Hepatocyte (in vitro differentiated cells): ENCODE measurements around the gene DYDC1.

ENCODE experiments used
- EZH2 ChIP-seq: fragments of 200-600 bp; sonication (generic); IDR thresholded peaks from 2 replicates; pipeline ENCODE4 v1.6.1; 2016; ENCODE audit warnings: antibody characterized with exemption, mild to moderate bottlenecking, borderline replicate concordance
- EZH2phosphoT487 ChIP-seq: fragments of 200-600 bp; sonication (generic); IDR thresholded peaks from one replicate; pipeline ENCODE4 v1.6.1; 2018; ENCODE audit warnings: antibody characterized with exemption, mild to moderate bottlenecking, low read depth, moderate library complexity; ENCODE audit not compliant: unreplicated experiment, severe bottlenecking
- TF ChIP-seq, protein P1 (sequence below): fragments of 200-600 bp; sonication (generic); IDR thresholded peaks from 2 replicates; pipeline ENCODE4 v1.5.1; 2016; ENCODE audit warnings: antibody characterized with exemption, mild to moderate bottlenecking; ENCODE audit not compliant: poor library complexity

DNA sequence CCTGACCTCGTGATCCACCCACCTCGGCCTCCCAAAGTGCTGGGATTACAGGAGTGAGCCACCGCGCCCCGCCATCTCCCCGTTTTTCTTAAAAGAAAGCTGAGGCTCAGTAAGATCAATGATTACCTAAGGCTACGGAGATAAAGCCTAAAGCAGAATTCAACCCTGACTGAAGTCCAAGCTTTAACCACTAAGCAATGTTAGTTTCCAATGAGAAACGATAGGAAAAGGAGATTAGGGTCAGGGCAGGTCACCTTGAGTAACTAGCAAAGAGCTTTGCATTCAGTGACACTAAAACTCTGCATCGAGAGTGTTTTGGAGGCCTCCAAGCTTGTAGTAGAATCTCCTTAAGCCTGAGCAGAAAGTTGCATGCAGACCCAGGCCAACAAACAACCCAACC is 34.2 kb upstream of the DYDC1 start:
- TF ChIP-seq, protein P1, sequence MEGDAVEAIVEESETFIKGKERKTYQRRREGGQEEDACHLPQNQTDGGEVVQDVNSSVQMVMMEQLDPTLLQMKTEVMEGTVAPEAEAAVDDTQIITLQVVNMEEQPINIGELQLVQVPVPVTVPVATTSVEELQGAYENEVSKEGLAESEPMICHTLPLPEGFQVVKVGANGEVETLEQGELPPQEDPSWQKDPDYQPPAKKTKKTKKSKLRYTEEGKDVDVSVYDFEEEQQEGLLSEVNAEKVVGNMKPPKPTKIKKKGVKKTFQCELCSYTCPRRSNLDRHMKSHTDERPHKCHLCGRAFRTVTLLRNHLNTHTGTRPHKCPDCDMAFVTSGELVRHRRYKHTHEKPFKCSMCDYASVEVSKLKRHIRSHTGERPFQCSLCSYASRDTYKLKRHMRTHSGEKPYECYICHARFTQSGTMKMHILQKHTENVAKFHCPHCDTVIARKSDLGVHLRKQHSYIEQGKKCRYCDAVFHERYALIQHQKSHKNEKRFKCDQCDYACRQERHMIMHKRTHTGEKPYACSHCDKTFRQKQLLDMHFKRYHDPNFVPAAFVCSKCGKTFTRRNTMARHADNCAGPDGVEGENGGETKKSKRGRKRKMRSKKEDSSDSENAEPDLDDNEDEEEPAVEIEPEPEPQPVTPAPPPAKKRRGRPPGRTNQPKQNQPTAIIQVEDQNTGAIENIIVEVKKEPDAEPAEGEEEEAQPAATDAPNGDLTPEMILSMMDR: no peak
- TF ChIP-seq EZH2 (no peak), EZH2phosphoT487 (no peak)
